Measurements from ENCODE around the gene SPNS2.

- no peak for TF ChIP-seq SRF (IDR thresholded peaks at IDR 0.05; ENCODE audit: low read depth, low read length)
- no peak for TF ChIP-seq SIN3A (conservative IDR thresholded peaks at IDR 0.05 in 1 of 2, IDR thresholded peaks at IDR 0.05 in 1 of 2; ENCODE audit: low read depth in 1 of 2, low read length in 2 of 2)
- no peak for TF ChIP-seq POLR2A (IDR thresholded peaks at IDR 0.05; ENCODE audit: control extremely low read depth in 1 of 2, low read depth in 2 of 2, low read length in 2 of 2)
- no peak for TF ChIP-seq ATF3 (IDR thresholded peaks at IDR 0.05; ENCODE audit: insufficient read depth, low read depth, low read length)
- TF ChIP-seq TCF12 (IDR thresholded peaks at IDR 0.05; ENCODE audit: low read depth, low read length) = no peak
- TF ChIP-seq CREB1 (IDR thresholded peaks at IDR 0.05) = no peak
- TF ChIP-seq MAFK (IDR thresholded peaks at IDR 0.05; ENCODE audit: low read depth, low read length) = no peak
Measured at GRCh38 chr17:4505187-4505586, 6.5 kb downstream of the SPNS2 start.
